Measurements from ENCODE around the gene CRYBB1. TPM values are rescaled to one million over a fixed set of nuclear protein-coding genes. Genes with fewer than 3 reads are reported as not detected.

CRYBB1 gene
- polyA plus RNA-seq, 3 donors, result 0.33 to 1.6 (median 0.78) TPM

- no peak overlapping the region for H3K4me3 ChIP-seq (replicated peaks in 1 of 3; ENCODE audit: low read depth in 2 of 3, low read length in 3 of 3)
- Mint-ChIP-seq H3K4me1 (peaks cover 3% of the 10 kb centered on the region), H3K36me3 (peaks cover 19 to 54% of the 10 kb centered on the region in 2 donors), H3K27ac (peak overlapping the region in 1 of 7 donors; percentile 26), H3K9me3 (peaks cover 0 to 2% (median 0%) of the 10 kb centered on the region in 7 donors), H3K4me3 (no peak overlapping the region), H3K27me3 (ENCODE audit: low read depth in 3 of 3) (peaks cover 0 to 2% (median 0%) of the 10 kb centered on the region in 3 donors)
- H3K9me3 ChIP-seq (replicated peaks in 1 of 2; ENCODE audit: control insufficient read depth in 1 of 2, insufficient read depth in 1 of 2, low read length in 2 of 2), result no peaks in the 10 kb centered on the region
- no peak for TF ChIP-seq CTCF (IDR thresholded peaks at IDR 0.05)
- peaks cover 88% of the 10 kb centered on the region for H3K79me2 ChIP-seq (ENCODE audit: insufficient read depth, low read length)
- peaks cover 88% of the 10 kb centered on the region for H4K20me1 ChIP-seq (ENCODE audit: insufficient read depth, low read length)
- no peak overlapping the region for H3K27ac ChIP-seq (ENCODE audit: low read depth in 1 of 2, low read length in 2 of 2)
- no peak overlapping the region for H2AFZ ChIP-seq (ENCODE audit: insufficient read depth, low read depth, low read length, poor library complexity, severe bottlenecking)
- no peaks in the 10 kb centered on the region for H3K27me3 ChIP-seq (ENCODE audit: control insufficient read depth in 2 of 2, insufficient read depth in 2 of 2, low read length in 2 of 2)
- no peak overlapping the region for H3K9ac ChIP-seq (ENCODE audit: insufficient read depth, low read length, poor library complexity, severe bottlenecking)
- no peak overlapping the region for H3K4me2 ChIP-seq (replicated peaks; ENCODE audit: extremely low read depth, low read length, poor library complexity, severe bottlenecking)
- DNase-seq, result no peak
- H3K4me1 ChIP-seq (ENCODE audit: control insufficient read depth in 1 of 2, insufficient read depth in 2 of 2, low read length in 2 of 2), result no peaks in the 10 kb centered on the region
- 12% methylated on average over 3 of the region's 7 CpGs for WGBS (ENCODE audit: insufficient coverage)
- peaks cover 3 to 48% of the 10 kb centered on the region in 2 donors for H3K36me3 ChIP-seq (replicated peaks in 1 of 2; ENCODE audit: control insufficient read depth in 1 of 2, insufficient read depth in 2 of 2, low read length in 2 of 2)
- intact Hi-C loops (cut with micrococcal nuclease), result no loop called here
Measured at GRCh38 chr22:26553056-26553752, 64.6 kb downstream of the CRYBB1 start.

DNA sequence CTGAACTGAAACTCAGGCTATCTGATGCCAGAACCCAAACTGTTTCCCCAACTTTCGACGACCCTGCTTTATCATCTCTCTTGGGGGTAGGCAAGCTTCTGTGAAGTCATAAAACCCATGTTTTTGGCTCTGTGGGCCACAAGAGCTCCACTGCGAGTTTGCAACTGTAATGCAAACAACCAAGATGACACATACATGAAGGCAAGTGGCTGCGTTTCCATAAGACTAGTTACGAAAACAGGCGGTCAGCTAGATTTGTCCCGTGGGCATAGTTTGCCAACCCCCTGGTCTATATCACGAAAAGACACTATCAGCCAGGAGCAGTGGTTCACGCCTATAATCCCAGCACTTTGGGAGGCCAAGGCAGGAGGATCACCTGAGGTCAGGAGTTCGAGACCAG lies 65.4 kb downstream of the CRYBB1 start:
- Mint-ChIP-seq H3K27me3 (ENCODE audit: low read depth in 3 of 3) (peaks cover 0 to 2% (median 0%) of the 10 kb centered on the region in 3 donors), H3K36me3 (peaks cover 18 to 54% of the 10 kb centered on the region in 2 donors), H3K4me1 (peaks cover 9% of the 10 kb centered on the region), H3K4me3 (no peak overlapping the region), H3K27ac (no peak overlapping the region), H3K9me3 (peaks cover 0 to 2% (median 0%) of the 10 kb centered on the region in 7 donors)
- no peak for DNase-seq
- H2AFZ ChIP-seq (ENCODE audit: insufficient read depth, low read depth, low read length, poor library complexity, severe bottlenecking), result no peak overlapping the region
- no peak overlapping the region for H3K4me3 ChIP-seq (replicated peaks in 1 of 3; ENCODE audit: low read depth in 2 of 3, low read length in 3 of 3)
- H3K9me3 ChIP-seq (replicated peaks in 1 of 2; ENCODE audit: control insufficient read depth in 1 of 2, insufficient read depth in 1 of 2, low read length in 2 of 2), result no peaks in the 10 kb centered on the region
- WGBS (ENCODE audit: insufficient coverage), result 80% methylated on average over 9 of the region's 10 CpGs
- peaks cover 3 to 46% of the 10 kb centered on the region in 2 donors for H3K36me3 ChIP-seq (replicated peaks in 1 of 2; ENCODE audit: control insufficient read depth in 1 of 2, insufficient read depth in 2 of 2, low read length in 2 of 2)
- H3K27me3 ChIP-seq (ENCODE audit: control insufficient read depth in 2 of 2, insufficient read depth in 2 of 2, low read length in 2 of 2), result no peaks in the 10 kb centered on the region
- peaks cover 2 to 6% of the 10 kb centered on the region in 2 donors for H3K4me1 ChIP-seq (ENCODE audit: control insufficient read depth in 1 of 2, insufficient read depth in 2 of 2, low read length in 2 of 2)
- no peak overlapping the region for H3K4me2 ChIP-seq (replicated peaks; ENCODE audit: extremely low read depth, low read length, poor library complexity, severe bottlenecking)
- intact Hi-C loops (cut with micrococcal nuclease), result no loop called here
- no peak overlapping the region for H3K9ac ChIP-seq (ENCODE audit: insufficient read depth, low read length, poor library complexity, severe bottlenecking)
- peaks cover 89% of the 10 kb centered on the region for H3K79me2 ChIP-seq (ENCODE audit: insufficient read depth, low read length)
- TF ChIP-seq CTCF (IDR thresholded peaks at IDR 0.05), result no peak
- H3K27ac ChIP-seq (ENCODE audit: low read depth in 1 of 2, low read length in 2 of 2), result no peak overlapping the region
- peaks cover 92% of the 10 kb centered on the region for H4K20me1 ChIP-seq (ENCODE audit: insufficient read depth, low read length)

Measured in CD14-positive monocyte (primary cell).